ENCODE measurements around the gene LCP2. TPM values are rescaled to one million over a fixed set of nuclear protein-coding genes. Genes with fewer than 3 reads are reported as not detected.

Gene LCP2
- total RNA-seq, 1 donor from 2014 or later = 351 TPM

DNA sequence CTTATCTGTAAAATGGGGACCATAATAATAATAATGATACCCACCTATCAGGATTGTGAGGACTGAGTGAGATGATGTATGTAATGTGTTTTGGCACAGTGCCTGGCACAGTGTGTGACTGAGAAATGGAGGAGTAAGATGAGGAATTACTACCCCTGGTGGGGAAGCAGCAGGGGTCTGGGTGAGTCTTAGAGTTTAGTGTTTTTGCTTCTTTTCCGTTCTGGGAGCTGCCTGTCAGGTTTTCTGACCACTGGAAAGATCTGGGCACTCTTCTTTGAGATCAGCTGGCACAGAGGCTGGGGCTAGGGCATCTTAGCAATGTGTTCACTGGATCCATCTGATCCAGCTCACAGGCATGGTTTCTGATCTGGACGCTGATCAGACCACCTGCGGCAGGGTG lies 8.5 kb downstream of the LCP2 start:
- H3K36me3 Mint-ChIP-seq (ENCODE audit: low read depth) = peaks cover 93% of the 10 kb centered on the region
- peaks cover 100% of the 10 kb centered on the region for H3K4me1 Mint-ChIP-seq (ENCODE audit: low read depth)
- no peak for DNase-seq (ENCODE audit: low spot score)
- peak overlapping the region; percentile 87 for H3K27ac Mint-ChIP-seq
- intact Hi-C loops (cut with micrococcal nuclease) = loop anchor here (1.0 to 2.0 kb wide), 2 partner anchors 8 to 34 kb away; partner anchors contain the start of gene LCP2
- no peaks in the 10 kb centered on the region for H3K9me3 Mint-ChIP-seq
- H3K4me3 Mint-ChIP-seq = peak overlapping the region; percentile 82
- H3K27me3 Mint-ChIP-seq (ENCODE audit: insufficient read depth) = no peaks in the 10 kb centered on the region

DNA sequence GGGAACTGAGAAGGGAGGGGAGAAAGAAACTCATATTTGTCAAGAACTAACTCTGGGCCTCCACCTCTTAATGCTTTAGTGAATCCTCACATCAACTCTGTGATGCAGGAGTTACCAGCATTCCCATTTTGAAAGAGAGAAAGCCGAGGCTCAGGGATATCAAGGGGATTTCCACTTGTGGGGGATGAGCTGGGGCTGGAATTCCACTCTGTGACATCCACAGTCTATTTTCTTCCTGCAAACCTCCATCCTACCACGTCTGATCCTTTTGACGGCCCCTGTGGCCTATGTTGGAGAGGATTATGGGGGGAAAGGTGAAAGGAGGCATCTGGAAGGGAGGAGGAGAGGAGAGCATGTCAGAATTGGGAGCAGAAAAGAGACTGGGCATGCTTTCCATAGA lies 9.0 kb downstream of the LCP2 start:
- Mint-ChIP-seq H3K27me3 (ENCODE audit: insufficient read depth) (no peaks in the 10 kb centered on the region), H3K4me3 (peak overlapping the region; percentile 82), H3K9me3 (no peaks in the 10 kb centered on the region), H3K4me1 (ENCODE audit: low read depth) (peaks cover 100% of the 10 kb centered on the region), H3K36me3 (ENCODE audit: low read depth) (peaks cover 93% of the 10 kb centered on the region), H3K27ac (peak overlapping the region; percentile 87)
- DNase-seq (ENCODE audit: low spot score) = no peak
- intact Hi-C loops (cut with micrococcal nuclease) = loop anchor here (2.0 kb wide), 1 partner anchor 34 kb away; no protein-coding TSS in a partner anchor

DNA sequence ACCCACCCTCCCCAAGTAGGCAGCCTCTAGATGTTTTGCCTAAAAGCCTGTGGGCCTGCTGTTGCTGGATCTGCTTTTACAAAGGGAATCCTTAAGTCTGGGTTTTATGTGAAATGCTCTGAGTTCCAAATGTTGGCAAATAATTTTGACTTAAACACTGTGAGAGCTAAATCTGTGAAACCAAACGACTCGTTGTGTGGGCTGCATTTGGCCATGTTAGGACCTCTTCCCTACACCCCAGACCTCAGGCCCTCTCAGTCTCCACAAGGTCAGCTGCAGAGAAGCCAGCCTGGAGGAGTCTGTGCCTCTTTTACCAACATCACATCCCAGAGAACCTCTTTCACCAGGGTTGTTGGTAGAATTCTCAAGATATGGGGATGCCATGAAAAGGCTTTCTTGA lies 9.4 kb downstream of the LCP2 start:
- Mint-ChIP-seq H3K36me3 (ENCODE audit: low read depth) (peaks cover 94% of the 10 kb centered on the region), H3K4me1 (ENCODE audit: low read depth) (peaks cover 100% of the 10 kb centered on the region), H3K9me3 (no peaks in the 10 kb centered on the region), H3K27ac (peak overlapping the region; percentile 87), H3K27me3 (ENCODE audit: insufficient read depth) (no peaks in the 10 kb centered on the region), H3K4me3 (peak overlapping the region; percentile 82)
- no peak for DNase-seq (ENCODE audit: low spot score)
- intact Hi-C loops (cut with micrococcal nuclease) = loop anchor here (2.0 kb wide), 1 partner anchor 33 kb away; no protein-coding TSS in a partner anchor

DNA sequence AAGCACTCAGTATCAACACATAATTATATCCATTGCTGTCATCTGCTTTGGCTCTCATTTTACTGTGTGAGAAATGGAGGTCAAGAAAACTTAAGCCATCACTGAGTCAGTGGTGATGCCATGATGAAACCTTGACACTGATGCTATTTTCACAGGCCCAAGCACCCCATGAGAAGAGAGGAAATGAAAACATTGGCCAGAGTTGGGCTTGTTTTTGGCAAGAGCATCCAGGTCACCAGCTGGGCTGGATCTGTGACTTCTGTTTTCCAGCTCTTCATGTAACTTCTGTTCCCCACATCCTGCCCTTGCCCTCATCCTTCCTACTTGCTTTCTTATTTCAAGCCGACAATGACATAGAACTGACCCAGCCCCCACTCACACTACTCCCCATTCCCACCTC lies 10.0 kb downstream of the LCP2 start:
- DNase-seq (ENCODE audit: low spot score) = no peak
- no peaks in the 10 kb centered on the region for H3K9me3 Mint-ChIP-seq
- no peaks in the 10 kb centered on the region for H3K27me3 Mint-ChIP-seq (ENCODE audit: insufficient read depth)
- H3K36me3 Mint-ChIP-seq (ENCODE audit: low read depth) = peaks cover 94% of the 10 kb centered on the region
- peak overlapping the region; percentile 91 for H3K27ac Mint-ChIP-seq
- intact Hi-C loops (cut with micrococcal nuclease) = loop anchor here (1.0 kb wide), 1 partner anchor 8 kb away; no protein-coding TSS in a partner anchor
- H3K4me3 Mint-ChIP-seq = peak overlapping the region; percentile 43
- H3K4me1 Mint-ChIP-seq (ENCODE audit: low read depth) = peaks cover 100% of the 10 kb centered on the region

DNA sequence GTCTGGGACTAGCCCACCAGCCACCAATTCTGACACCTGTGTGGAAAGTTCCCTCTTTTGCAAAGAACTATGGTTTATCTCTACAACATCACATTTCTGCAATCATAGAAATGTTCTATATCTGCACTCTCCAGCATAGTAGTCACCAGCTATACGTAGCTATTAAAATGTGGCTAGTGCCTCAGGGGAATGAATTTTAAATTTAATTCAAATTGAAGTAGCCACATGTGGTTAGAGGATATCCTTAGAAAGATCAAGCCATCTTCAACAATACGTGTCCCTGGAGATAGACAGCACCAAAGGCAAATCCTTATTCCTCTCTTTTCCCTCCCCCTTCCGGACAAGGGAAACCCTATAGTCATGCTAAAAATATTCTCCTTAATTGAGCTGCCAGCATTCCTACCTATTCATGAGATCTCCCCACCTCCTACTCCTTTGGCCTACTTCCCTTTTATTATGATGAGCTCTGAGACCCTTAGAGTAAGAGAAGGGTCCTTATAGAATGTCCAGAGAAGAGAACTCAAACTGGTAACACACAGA lies 11.1 kb downstream of the LCP2 start:
- Mint-ChIP-seq H3K27ac (peak overlapping the region; percentile 32), H3K4me1 (ENCODE audit: low read depth) (peaks cover 100% of the 10 kb centered on the region), H3K4me3 (no peak overlapping the region), H3K9me3 (no peaks in the 10 kb centered on the region), H3K36me3 (ENCODE audit: low read depth) (peaks cover 90% of the 10 kb centered on the region), H3K27me3 (ENCODE audit: insufficient read depth) (no peaks in the 10 kb centered on the region)
- no peak for DNase-seq (ENCODE audit: low spot score)
- intact Hi-C loops (cut with micrococcal nuclease) = no loop called here

DNA sequence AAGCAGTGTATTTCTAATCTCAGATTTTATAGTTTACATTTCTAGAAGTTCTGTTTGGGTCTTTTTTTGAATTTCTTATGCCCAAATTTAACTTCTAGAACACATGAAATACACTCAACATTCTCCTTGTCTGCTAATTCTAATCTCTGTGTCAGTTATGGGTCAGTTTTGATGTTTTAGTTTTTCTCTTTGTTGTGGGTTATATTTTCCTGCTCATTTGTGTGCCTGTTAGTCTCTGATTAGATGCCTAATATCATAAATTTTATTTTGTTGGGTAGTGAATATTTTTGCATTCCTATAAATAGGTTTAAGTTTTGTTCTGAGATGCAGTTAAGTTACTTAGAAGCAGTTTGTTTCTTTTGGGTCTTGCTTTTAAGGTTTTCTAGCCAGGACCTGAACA lies 12.4 kb downstream of the LCP2 start:
- intact Hi-C loops (cut with micrococcal nuclease) = no loop called here

DNA sequence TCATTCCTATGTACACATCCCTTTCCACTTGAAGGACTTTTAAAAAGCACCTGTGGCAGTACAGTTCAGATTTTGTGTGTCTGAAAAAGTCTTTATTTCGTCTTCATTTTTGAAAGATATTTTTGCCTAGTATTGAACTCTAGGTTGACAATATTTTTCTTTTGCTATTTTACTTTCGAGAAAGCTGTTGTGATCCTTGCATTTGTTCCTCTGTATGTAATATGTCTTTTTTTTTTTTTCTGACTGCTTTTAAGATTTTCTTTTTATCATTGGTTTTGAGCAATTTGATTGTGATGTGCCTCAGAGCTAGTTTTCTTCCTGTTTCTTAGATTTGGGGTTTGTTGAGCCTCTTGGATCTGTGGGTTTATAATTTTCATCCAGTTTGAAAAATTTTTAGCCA lies 13.3 kb downstream of the LCP2 start:
- intact Hi-C loops (cut with micrococcal nuclease) = no loop called here
- peak overlapping the region; percentile 4 for H3K4me3 Mint-ChIP-seq
- no peak for DNase-seq (ENCODE audit: low spot score)
- H3K4me1 Mint-ChIP-seq (ENCODE audit: low read depth) = peaks cover 99% of the 10 kb centered on the region
- H3K9me3 Mint-ChIP-seq = no peaks in the 10 kb centered on the region
- H3K27ac Mint-ChIP-seq = peak overlapping the region; percentile 73
- H3K27me3 Mint-ChIP-seq (ENCODE audit: insufficient read depth) = no peaks in the 10 kb centered on the region
- peaks cover 80% of the 10 kb centered on the region for H3K36me3 Mint-ChIP-seq (ENCODE audit: low read depth)

More for the DNA sequence above, 12.4 kb downstream of the LCP2 start:
- peak overlapping the region; percentile 73 for H3K27ac Mint-ChIP-seq
- H3K4me1 Mint-ChIP-seq (ENCODE audit: low read depth) = peaks cover 99% of the 10 kb centered on the region
- H3K9me3 Mint-ChIP-seq = no peaks in the 10 kb centered on the region
- no peak overlapping the region for H3K4me3 Mint-ChIP-seq
- H3K36me3 Mint-ChIP-seq (ENCODE audit: low read depth) = peaks cover 83% of the 10 kb centered on the region
- H3K27me3 Mint-ChIP-seq (ENCODE audit: insufficient read depth) = no peaks in the 10 kb centered on the region
- DNase-seq (ENCODE audit: low spot score) = no peak

DNA sequence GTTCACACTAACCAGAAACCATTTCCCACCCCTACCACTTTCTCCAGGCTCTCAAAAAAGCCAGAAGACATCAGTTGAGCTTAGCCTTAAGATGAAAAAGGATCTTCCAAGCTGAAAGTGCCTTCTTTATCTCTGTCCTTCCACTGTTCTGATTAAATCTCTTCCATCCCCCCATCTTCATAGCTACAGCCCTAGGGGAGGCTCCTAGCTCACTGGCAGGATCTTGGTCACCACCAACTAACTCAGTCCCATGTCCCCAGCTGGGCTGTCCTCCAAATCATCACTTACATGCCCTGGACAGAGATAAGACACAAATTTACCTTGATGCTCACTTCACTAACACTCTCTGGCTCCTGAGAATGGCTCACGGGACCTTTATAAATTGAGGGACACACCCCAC lies 14.3 kb downstream of the LCP2 start:
- no peak for DNase-seq (ENCODE audit: low spot score)
- H3K4me1 Mint-ChIP-seq (ENCODE audit: low read depth) = peaks cover 97% of the 10 kb centered on the region
- H3K4me3 Mint-ChIP-seq = peak overlapping the region; percentile 64

DNA sequence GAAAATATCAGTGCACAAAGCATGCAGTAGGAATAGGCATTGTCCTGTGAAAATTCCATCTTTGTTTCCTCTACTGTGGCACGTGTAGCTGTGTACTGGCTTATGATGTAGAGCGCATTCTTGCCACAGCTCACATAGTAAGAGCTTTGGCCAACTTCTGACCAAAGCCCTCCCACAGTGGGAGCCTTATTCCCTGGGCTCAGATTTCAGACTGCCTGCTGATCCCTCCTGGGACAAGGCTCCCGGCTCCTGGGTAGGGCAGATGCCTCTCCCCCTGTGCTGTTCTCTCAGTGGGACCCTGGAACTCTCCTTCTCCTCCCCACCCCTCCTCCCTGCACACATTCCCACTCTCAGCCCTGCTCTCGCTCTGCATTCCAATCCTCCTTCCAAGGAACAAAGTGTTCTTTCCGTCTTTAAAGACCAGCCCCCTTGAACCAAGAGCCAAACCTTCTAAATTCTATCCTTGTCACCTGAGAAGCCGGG lies 17.5 kb downstream of the LCP2 start:
- no peak for DNase-seq (ENCODE audit: low spot score)
- Mint-ChIP-seq H3K4me3 (peak overlapping the region; percentile 73), H3K27ac (peak overlapping the region; percentile 98), H3K27me3 (ENCODE audit: insufficient read depth) (no peaks in the 10 kb centered on the region), H3K9me3 (no peaks in the 10 kb centered on the region), H3K4me1 (ENCODE audit: low read depth) (peaks cover 96% of the 10 kb centered on the region), H3K36me3 (ENCODE audit: low read depth) (peaks cover 59% of the 10 kb centered on the region)
- intact Hi-C loops (cut with micrococcal nuclease) = no loop called here

More for the DNA sequence above, 14.3 kb downstream of the LCP2 start:
- Mint-ChIP-seq H3K9me3 (no peaks in the 10 kb centered on the region), H3K27ac (peak overlapping the region; percentile 93), H3K36me3 (ENCODE audit: low read depth) (peaks cover 70% of the 10 kb centered on the region), H3K27me3 (ENCODE audit: insufficient read depth) (no peaks in the 10 kb centered on the region)
- intact Hi-C loops (cut with micrococcal nuclease) = no loop called here

DNA sequence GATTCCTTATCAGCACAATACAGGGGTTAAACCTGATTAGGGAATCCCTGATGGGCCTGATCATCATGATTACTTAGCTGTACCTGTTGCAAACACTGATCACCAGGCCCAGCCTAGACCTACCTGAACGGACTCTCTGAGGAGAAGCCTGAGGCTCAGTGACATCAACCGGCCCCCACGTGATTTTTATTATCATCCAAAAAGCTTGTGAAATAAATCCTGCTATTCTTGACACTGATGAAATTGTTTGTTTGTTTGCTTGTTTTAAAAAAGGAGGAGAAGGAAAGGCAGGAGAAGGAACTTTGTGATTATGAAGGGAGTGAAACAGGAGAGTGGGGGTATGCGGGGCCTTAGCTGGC lies 18.1 kb downstream of the LCP2 start:
- Mint-ChIP-seq H3K4me1 (ENCODE audit: low read depth) (peaks cover 96% of the 10 kb centered on the region), H3K36me3 (ENCODE audit: low read depth) (peaks cover 57% of the 10 kb centered on the region), H3K27me3 (ENCODE audit: insufficient read depth) (no peaks in the 10 kb centered on the region), H3K4me3 (peak overlapping the region; percentile 73), H3K9me3 (no peaks in the 10 kb centered on the region), H3K27ac (peak overlapping the region; percentile 98)
- no peak for DNase-seq (ENCODE audit: low spot score)
- intact Hi-C loops (cut with micrococcal nuclease) = loop anchor here (1.0 to 10.0 kb wide), 7 partner anchors 8 to 1108 kb away; partner anchors contain the start of genes LCP2 and NPM1

DNA sequence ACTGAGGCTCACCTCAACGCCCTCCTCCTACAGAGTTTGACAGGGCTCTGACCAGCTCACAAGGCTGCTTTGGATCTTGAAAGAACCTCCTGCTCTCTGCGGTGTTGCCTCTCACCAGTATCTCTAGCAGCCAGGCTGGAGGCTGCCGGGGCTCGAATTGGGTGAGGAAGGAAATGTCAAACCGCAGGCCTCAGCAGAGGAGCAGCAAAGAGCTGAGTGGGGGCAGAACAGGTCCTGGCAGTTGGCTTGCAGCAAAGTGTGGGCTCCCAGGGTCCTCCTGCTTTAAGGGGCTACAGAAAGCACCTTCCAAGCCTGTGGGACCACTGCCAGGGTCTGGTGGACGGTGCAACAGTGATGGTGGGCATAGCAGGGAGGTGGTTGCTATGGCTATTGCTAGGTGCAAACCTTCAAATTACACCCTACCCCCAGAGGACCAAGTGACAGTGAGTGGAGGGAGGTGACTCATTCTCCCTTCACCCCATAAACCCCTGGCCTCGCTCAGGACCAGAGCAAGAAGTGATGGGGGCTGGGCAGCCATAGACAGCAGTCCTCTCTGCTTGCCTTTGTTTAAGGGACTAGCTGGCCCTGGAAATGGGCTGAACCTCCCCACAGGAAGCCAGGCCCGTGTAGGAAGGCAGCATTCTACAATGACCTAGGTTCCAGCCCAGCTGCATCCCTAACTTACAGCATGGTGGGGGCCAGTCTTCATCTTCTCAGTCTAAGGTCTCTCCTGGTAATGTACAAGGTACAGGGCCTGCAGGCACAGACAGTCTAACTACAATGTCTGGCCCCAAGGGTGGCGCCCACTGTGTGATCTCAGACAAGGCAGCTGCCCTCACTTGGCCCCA lies 18.7 kb downstream of the LCP2 start:
- Mint-ChIP-seq H3K9me3 (no peaks in the 10 kb centered on the region), H3K4me1 (ENCODE audit: low read depth) (peaks cover 96% of the 10 kb centered on the region), H3K4me3 (peak overlapping the region; percentile 73), H3K27ac (peak overlapping the region; percentile 98), H3K27me3 (ENCODE audit: insufficient read depth) (no peaks in the 10 kb centered on the region), H3K36me3 (ENCODE audit: low read depth) (peaks cover 56% of the 10 kb centered on the region)
- DNase-seq (ENCODE audit: low spot score) = peak; percentile 88
- intact Hi-C loops (cut with micrococcal nuclease) = loop anchor here (1.0 to 10.0 kb wide), 10 partner anchors 8 to 1108 kb away; partner anchors contain the start of genes LCP2 and NPM1

DNA sequence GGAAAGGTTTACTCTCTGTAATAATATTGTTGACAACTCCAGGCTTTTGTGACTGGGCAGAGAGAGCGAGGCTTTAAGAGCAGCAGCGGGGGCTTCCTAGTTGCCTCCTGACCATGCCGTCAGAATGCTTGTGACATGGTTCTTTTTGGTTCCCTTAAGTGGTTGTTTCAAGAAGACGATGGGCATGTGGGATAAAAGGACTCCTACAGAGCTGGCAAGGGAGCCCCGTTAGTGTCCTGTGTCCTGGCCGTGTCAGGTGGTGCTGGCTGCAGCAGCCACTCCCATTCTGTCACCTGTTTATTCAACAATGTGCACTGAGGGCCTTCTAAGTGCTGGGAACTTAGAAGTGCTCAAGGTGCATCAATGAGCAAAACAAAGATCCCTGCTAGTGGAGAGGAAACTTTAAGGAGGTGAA lies 19.7 kb downstream of the LCP2 start:
- DNase-seq (ENCODE audit: low spot score) = no peak
- intact Hi-C loops (cut with micrococcal nuclease) = loop anchor here (1.0 to 10.0 kb wide), 6 partner anchors 9 to 1109 kb away; partner anchors contain the start of gene NPM1
- Mint-ChIP-seq H3K36me3 (ENCODE audit: low read depth) (peaks cover 56% of the 10 kb centered on the region), H3K27me3 (ENCODE audit: insufficient read depth) (no peaks in the 10 kb centered on the region), H3K4me3 (peak overlapping the region; percentile 59), H3K9me3 (no peaks in the 10 kb centered on the region), H3K27ac (peak overlapping the region; percentile 93), H3K4me1 (ENCODE audit: low read depth) (peaks cover 95% of the 10 kb centered on the region)

DNA sequence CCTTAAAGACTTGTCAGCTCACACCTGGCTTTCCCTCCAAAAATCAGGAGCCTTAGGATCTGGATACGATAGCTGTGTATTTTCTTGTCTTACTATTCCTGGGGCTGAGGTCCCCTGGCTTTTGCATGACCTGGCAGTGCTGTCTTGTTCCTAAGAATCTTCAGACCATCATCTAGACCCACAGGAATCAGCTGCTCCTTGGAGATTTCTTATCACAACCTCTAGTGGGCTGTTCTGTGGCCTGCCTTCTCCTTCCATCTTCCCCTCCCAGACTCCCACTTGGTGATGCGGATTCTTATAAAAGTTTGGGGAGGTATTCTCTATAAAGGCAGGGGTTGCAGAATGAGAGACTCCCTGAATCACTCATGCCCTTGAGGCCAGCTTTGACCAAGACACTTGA lies 21.4 kb downstream of the LCP2 start:
- H3K27me3 Mint-ChIP-seq (ENCODE audit: insufficient read depth) = no peaks in the 10 kb centered on the region
- peak overlapping the region; percentile 93 for H3K27ac Mint-ChIP-seq
- DNase-seq (ENCODE audit: low spot score) = no peak
- H3K4me3 Mint-ChIP-seq = peak overlapping the region; percentile 71
- no peaks in the 10 kb centered on the region for H3K9me3 Mint-ChIP-seq
- H3K4me1 Mint-ChIP-seq (ENCODE audit: low read depth) = peaks cover 92% of the 10 kb centered on the region
- intact Hi-C loops (cut with micrococcal nuclease) = loop anchor here (5.0 to 10.0 kb wide), 2 partner anchors 621 to 1111 kb away; partner anchors contain the start of gene NPM1
- peaks cover 58% of the 10 kb centered on the region for H3K36me3 Mint-ChIP-seq (ENCODE audit: low read depth)

Data from activated T-helper 1 cell treated with anti-CD3 and anti-CD28 coated beads, Interleukin-12 subunit alpha, Interleukin-12 subunit beta, Interleukin-2, Interleukin-4 antibody, amounts not matched to agents 30 ng/mL and 10 ng/mL and 1 ng/mL, durations not matched to agents 14 hours and 24 hours and 36 hours (primary cell).